Measurements from ENCODE around the gene ARID3B. TPM values are rescaled to one million over a fixed set of nuclear protein-coding genes. Genes with fewer than 3 reads are reported as not detected.

The ARID3B gene
- polyA plus RNA-seq, 2 of the 4 experiments (the other 2 are of a cell fraction): 2.3 TPM

DNA sequence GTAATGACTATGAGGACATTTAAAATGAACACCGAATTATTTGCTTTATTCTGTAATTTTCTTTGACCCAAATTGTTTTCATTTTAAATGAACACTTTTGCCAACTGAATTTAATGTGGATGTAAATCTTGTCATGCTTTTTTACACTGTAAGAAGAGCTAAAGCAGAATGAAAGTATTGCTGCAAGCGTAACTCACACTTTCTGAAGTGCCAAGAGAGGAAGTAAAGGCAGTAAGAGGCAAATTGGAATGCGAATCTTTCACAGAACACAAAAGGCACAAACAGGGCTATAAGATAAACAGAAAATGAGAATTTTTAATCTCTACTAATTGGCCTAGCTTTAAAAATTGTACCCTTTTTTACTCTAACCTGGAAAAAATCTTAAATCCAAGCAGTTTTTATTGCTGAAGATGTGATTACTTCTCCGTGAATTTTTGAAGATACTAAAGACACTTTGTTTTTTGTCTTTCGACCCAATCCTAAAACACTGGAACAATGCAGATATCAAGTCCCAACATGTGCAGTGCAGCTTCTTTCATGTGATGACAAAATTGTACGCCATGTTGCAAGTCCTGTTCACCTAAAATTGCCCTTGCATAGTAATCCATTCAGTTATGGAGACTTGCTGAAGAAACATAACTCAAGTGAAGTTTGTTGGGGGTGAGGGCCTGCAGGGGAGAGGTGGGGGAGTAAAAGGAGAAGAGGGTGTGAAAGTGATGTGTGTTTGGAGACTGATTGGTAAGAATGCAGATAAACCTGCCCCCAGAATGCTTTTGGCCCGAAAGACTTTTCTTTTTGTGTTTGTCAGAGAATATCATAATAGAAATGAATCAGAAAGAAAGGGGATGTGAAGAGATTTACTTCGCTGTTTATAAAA is 1.4 kb downstream of the ARID3B start:
- no peak for ATAC-seq
- ChIA-PET POLR2A (interaction anchor here (2.6 kb wide), 1 partner anchor 73 kb away, joined by 13 read pairs; the partner anchor contains the start of gene CLK3), CTCF (interaction anchor here (1.5 kb wide), 1 partner anchor 76 kb away, joined by 7 read pairs; no protein-coding TSS in a partner anchor)

DNA sequence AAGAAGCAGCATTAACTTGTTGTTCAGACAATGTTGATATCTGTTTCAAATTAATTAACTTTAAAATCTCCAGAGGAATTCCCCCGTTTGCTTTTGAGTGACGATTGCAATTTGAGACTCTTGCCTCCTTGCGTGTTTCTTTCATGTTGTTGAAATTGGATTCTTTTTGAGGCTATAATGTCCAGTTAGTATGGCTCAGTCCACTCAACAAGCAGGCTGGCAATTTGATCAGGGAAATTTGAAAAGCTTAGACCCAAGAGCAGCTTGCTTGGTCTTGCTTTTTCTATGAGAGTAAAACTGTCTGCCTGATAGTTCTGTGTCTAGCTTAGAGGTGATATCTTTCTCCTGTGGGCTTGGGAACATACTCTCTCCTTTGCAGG is 2.0 kb downstream of the ARID3B start:
- H3K4me2 ChIP-seq: no peak overlapping the region
- no peak overlapping the region for H3K27ac ChIP-seq
- ChIA-PET CTCF (interaction anchor here (1.5 kb wide), 1 partner anchor 75 kb away, joined by 7 read pairs; no protein-coding TSS in a partner anchor), POLR2A (no interaction called here)
- DNase-seq (ENCODE audit: low read depth in 1 of 2, low spot score in 1 of 2) (no peak), ATAC-seq (no peak), FAIRE-seq (no peak)
- H3K9me3 ChIP-seq: no peaks in the 10 kb centered on the region
- TF ChIP-seq NFE2L2 (conservative IDR thresholded peaks at IDR 0.05; ENCODE audit: low read length) (no peak), FOSL2 (IDR thresholded peaks at IDR 0.05) (no peak), FOSL2 (CRISPR knock-in tag; IDR thresholded peaks at IDR 0.05) (no peak), CBX2 (IDR thresholded peaks at IDR 0.05; ENCODE audit: borderline replicate concordance, low read depth) (no peak), ZNF302 (CRISPR knock-in tag; IDR thresholded peaks at IDR 0.05) (no peak), HOXB5 (CRISPR knock-in tag; IDR thresholded peaks at IDR 0.05) (no peak), CEBPB (IDR thresholded peaks at IDR 0.05) (no peak), SMC3 (IDR thresholded peaks at IDR 0.05) (no peak), POLR2A (IDR thresholded peaks at IDR 0.05; ENCODE audit: low read length) (no peak), RAD21 (conservative IDR thresholded peaks at IDR 0.05 in 1 of 2, IDR thresholded peaks at IDR 0.05 in 1 of 2) (no peak), HOXA7 (CRISPR knock-in tag; IDR thresholded peaks at IDR 0.05) (no peak)
- TF ChIP-seq, protein P1, sequence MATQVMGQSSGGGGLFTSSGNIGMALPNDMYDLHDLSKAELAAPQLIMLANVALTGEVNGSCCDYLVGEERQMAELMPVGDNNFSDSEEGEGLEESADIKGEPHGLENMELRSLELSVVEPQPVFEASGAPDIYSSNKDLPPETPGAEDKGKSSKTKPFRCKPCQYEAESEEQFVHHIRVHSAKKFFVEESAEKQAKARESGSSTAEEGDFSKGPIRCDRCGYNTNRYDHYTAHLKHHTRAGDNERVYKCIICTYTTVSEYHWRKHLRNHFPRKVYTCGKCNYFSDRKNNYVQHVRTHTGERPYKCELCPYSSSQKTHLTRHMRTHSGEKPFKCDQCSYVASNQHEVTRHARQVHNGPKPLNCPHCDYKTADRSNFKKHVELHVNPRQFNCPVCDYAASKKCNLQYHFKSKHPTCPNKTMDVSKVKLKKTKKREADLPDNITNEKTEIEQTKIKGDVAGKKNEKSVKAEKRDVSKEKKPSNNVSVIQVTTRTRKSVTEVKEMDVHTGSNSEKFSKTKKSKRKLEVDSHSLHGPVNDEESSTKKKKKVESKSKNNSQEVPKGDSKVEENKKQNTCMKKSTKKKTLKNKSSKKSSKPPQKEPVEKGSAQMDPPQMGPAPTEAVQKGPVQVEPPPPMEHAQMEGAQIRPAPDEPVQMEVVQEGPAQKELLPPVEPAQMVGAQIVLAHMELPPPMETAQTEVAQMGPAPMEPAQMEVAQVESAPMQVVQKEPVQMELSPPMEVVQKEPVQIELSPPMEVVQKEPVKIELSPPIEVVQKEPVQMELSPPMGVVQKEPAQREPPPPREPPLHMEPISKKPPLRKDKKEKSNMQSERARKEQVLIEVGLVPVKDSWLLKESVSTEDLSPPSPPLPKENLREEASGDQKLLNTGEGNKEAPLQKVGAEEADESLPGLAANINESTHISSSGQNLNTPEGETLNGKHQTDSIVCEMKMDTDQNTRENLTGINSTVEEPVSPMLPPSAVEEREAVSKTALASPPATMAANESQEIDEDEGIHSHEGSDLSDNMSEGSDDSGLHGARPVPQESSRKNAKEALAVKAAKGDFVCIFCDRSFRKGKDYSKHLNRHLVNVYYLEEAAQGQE (IDR thresholded peaks at IDR 0.05): no peak
- TF ChIP-seq, protein P2, sequence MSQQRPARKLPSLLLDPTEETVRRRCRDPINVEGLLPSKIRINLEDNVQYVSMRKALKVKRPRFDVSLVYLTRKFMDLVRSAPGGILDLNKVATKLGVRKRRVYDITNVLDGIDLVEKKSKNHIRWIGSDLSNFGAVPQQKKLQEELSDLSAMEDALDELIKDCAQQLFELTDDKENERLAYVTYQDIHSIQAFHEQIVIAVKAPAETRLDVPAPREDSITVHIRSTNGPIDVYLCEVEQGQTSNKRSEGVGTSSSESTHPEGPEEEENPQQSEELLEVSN (IDR thresholded peaks at IDR 0.05; ENCODE audit: borderline replicate concordance, low read depth): no peak
- TF ChIP-seq, protein P3, sequence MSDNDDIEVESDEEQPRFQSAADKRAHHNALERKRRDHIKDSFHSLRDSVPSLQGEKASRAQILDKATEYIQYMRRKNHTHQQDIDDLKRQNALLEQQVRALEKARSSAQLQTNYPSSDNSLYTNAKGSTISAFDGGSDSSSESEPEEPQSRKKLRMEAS (IDR thresholded peaks at IDR 0.05): no peak
- TF ChIP-seq, protein P4, sequence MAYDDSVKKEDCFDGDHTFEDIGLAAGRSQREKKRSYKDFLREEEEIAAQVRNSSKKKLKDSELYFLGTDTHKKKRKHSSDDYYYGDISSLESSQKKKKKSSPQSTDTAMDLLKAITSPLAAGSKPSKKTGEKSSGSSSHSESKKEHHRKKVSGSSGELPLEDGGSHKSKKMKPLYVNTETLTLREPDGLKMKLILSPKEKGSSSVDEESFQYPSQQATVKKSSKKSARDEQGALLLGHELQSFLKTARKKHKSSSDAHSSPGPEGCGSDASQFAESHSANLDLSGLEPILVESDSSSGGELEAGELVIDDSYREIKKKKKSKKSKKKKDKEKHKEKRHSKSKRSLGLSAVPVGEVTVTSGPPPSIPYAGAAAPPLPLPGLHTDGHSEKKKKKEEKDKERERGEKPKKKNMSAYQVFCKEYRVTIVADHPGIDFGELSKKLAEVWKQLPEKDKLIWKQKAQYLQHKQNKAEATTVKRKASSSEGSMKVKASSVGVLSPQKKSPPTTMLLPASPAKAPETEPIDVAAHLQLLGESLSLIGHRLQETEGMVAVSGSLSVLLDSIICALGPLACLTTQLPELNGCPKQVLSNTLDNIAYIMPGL (CRISPR knock-in tag; IDR thresholded peaks at IDR 0.05; ENCODE audit: borderline replicate concordance): no peak
- TF ChIP-seq, protein P5, sequence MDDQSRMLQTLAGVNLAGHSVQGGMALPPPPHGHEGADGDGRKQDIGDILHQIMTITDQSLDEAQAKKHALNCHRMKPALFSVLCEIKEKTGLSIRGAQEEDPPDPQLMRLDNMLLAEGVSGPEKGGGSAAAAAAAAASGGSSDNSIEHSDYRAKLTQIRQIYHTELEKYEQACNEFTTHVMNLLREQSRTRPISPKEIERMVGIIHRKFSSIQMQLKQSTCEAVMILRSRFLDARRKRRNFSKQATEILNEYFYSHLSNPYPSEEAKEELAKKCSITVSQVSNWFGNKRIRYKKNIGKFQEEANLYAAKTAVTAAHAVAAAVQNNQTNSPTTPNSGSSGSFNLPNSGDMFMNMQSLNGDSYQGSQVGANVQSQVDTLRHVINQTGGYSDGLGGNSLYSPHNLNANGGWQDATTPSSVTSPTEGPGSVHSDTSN (IDR thresholded peaks at IDR 0.05): no peak
- H3K4me3 ChIP-seq: no peak overlapping the region
- peaks cover 30% of the 10 kb centered on the region for H3K4me1 ChIP-seq
- WGBS (ENCODE audit: missing lambda C conversion rate): 87% methylated on average over 3 of the region's 3 CpGs

More for the DNA sequence above, 1.4 kb downstream of the ARID3B start:
- TF ChIP-seq ZC3H11A (IDR thresholded peaks at IDR 0.05): no peak
- TF ChIP-seq KDM5A (IDR thresholded peaks at IDR 0.05): no peak
- TF ChIP-seq RFX5 (IDR thresholded peaks at IDR 0.05): no peak
- TF ChIP-seq, protein P6, sequence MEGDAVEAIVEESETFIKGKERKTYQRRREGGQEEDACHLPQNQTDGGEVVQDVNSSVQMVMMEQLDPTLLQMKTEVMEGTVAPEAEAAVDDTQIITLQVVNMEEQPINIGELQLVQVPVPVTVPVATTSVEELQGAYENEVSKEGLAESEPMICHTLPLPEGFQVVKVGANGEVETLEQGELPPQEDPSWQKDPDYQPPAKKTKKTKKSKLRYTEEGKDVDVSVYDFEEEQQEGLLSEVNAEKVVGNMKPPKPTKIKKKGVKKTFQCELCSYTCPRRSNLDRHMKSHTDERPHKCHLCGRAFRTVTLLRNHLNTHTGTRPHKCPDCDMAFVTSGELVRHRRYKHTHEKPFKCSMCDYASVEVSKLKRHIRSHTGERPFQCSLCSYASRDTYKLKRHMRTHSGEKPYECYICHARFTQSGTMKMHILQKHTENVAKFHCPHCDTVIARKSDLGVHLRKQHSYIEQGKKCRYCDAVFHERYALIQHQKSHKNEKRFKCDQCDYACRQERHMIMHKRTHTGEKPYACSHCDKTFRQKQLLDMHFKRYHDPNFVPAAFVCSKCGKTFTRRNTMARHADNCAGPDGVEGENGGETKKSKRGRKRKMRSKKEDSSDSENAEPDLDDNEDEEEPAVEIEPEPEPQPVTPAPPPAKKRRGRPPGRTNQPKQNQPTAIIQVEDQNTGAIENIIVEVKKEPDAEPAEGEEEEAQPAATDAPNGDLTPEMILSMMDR (IDR thresholded peaks at IDR 0.05): no peak
- TF ChIP-seq RARB (CRISPR knock-in tag; IDR thresholded peaks at IDR 0.05): no peak
- TF ChIP-seq MYC (IDR thresholded peaks at IDR 0.05; ENCODE audit: borderline replicate concordance, low read length): no peak
- no peak for TF ChIP-seq HEYL (CRISPR knock-in tag; IDR thresholded peaks at IDR 0.05)
- no peak for TF ChIP-seq FOXS1 (CRISPR knock-in tag; IDR thresholded peaks at IDR 0.05)
- TF ChIP-seq, protein P4 (CRISPR knock-in tag; IDR thresholded peaks at IDR 0.05; ENCODE audit: borderline replicate concordance): no peak
- Histone ChIP-seq H3K4me2 (peak overlapping the region; percentile 91), H3K4me3 (peak overlapping the region; percentile 74; the same call in 2 of the 3 replicates), H3K27ac (no peak overlapping the region), H3K9me3 (no peaks in the 10 kb centered on the region), H3K4me1 (peaks cover 30% of the 10 kb centered on the region)
- no peak for DNase-seq (ENCODE audit: low read depth in 1 of 2, low spot score in 1 of 2)
- 91% methylated on average over 8 of the region's 8 CpGs for WGBS (ENCODE audit: missing lambda C conversion rate)
- no peak for FAIRE-seq

Data from A549 (cell line).